Middle frontal gyrus (tissue), 1 donor: ENCODE measurements around the gene CCSER2.

Source experiments
- DNase-seq: peaks from one replicate; pipeline ENCODE4 v3.0.0-alpha.2; 2015; ENCODE audit warnings: low spot score; ENCODE audit errors: extremely low spot score

Gene CCSER2

GRCh38 chr10:84542522-84543490 is 214.4 kb downstream of the CCSER2 start:
- no peak for DNase-seq

GRCh38 chr10:84543948-84544347 is 215.6 kb downstream of the CCSER2 start:
- no peak for DNase-seq

- DNase-seq, result no peak
Measured at GRCh38 chr10:84545651-84546050, 217.3 kb downstream of the CCSER2 start.

GRCh38 chr10:84546609-84547008 is 218.2 kb downstream of the CCSER2 start:
- DNase-seq, result no peak

- no peak for DNase-seq
Measured at GRCh38 chr10:84547616-84548015, 219.2 kb downstream of the CCSER2 start.

GRCh38 chr10:84548869-84549268 is 220.5 kb downstream of the CCSER2 start:
- DNase-seq, result no peak

- DNase-seq, result no peak
Measured at GRCh38 chr10:84549368-84550165, 221.2 kb downstream of the CCSER2 start.

GRCh38 chr10:84550756-84551436 is 222.5 kb downstream of the CCSER2 start:
- no peak for DNase-seq

GRCh38 chr10:84551437-84552120 is 223.2 kb downstream of the CCSER2 start:
- DNase-seq, result no peak

- DNase-seq, result no peak
Measured at GRCh38 chr10:84552478-84552877, 224.1 kb downstream of the CCSER2 start.

- no peak for DNase-seq
Measured at GRCh38 chr10:84562592-84562991, 234.2 kb downstream of the CCSER2 start.

GRCh38 chr10:84563355-84563754 is 235.0 kb downstream of the CCSER2 start:
- DNase-seq, result no peak

- no peak for DNase-seq
Measured at GRCh38 chr10:84563868-84564267, 235.5 kb downstream of the CCSER2 start.

GRCh38 chr10:84565881-84566582 is 237.6 kb downstream of the CCSER2 start:
- DNase-seq, result no peak

- no peak for DNase-seq
Measured at GRCh38 chr10:84567133-84567532, 238.7 kb downstream of the CCSER2 start.
